Transverse colon (tissue), 4 donors: ENCODE data around the gene KLHDC10.

Experiments
- EP300 ChIP-seq: sonication (generic); formaldehyde crosslinking; IDR thresholded peaks from one replicate; pipeline ENCODE4 v1.6.1; 2017; ENCODE audit warnings: antibody characterized with exemption, low read depth
- POLR2A ChIP-seq: fragments of 450-650 bp; IDR thresholded peaks from one replicate; pipeline ENCODE4 v1.6.1; 2016; ENCODE audit warnings: antibody characterized with exemption, mild to moderate bottlenecking, moderate library complexity
- POLR2AphosphoS5 ChIP-seq, 3 donors: sonication (generic); formaldehyde crosslinking; IDR thresholded peaks; one replicate each; pipeline ENCODE4 v1.6.1; 2016; ENCODE audit warnings: antibody characterized with exemption in 3 of 3
- TF ChIP-seq, protein P1 (sequence below), 5 experiments: fragments of 200-600 bp in 3 of 5; fragments of 450-650 bp in 2 of 5; sonication (generic) in 3 of 5; IDR thresholded peaks; 1 replicate in 2 of 5; 2 replicates in 3 of 5; pipeline ENCODE4 v1.5.1; 2016 to 2017; ENCODE audit warnings: antibody characterized with exemption in 5 of 5, inconsistent platforms in 3 of 5, mild to moderate bottlenecking in 2 of 5, moderate library complexity in 1 of 5

DNA sequence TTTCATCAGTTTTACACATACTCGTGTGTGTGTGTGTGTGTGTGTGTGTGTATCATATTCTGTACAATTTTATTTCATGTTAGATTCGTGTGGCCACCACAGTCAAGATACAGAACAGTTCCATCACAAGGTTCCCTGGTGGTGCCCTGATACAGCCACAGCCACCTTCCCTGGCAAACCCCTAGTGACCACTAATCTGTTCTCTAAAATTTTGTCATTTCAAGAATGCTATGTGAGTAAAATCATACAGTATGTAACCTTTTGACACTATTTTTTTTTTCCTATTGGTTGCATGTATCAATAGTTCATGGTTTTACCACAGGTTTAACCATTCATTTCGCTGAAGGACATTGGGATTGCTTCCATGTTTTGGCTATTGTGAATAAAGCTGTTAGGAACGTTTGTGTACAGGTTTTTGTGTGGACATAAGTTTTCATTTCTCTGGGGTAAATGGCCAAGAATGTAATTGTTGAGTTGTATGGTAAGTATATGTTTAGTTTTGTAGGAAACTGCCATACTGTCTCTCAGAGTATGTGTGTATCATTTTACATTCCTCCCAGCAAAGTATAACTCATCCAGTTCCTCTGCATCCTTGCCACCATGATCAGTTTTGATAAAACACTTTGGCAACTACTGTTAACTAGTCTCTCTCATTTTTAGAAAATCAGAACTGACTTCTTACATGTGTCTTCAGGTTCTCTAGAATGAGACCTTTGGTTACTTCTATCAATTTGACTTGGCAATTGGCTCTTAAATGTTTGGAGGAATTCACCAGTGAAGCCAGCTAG, 20.6 kb downstream of the KLHDC10 start:
- TF ChIP-seq POLR2AphosphoS5 (IDR thresholded peaks at IDR 0.05): no peak
- TF ChIP-seq, protein P1, sequence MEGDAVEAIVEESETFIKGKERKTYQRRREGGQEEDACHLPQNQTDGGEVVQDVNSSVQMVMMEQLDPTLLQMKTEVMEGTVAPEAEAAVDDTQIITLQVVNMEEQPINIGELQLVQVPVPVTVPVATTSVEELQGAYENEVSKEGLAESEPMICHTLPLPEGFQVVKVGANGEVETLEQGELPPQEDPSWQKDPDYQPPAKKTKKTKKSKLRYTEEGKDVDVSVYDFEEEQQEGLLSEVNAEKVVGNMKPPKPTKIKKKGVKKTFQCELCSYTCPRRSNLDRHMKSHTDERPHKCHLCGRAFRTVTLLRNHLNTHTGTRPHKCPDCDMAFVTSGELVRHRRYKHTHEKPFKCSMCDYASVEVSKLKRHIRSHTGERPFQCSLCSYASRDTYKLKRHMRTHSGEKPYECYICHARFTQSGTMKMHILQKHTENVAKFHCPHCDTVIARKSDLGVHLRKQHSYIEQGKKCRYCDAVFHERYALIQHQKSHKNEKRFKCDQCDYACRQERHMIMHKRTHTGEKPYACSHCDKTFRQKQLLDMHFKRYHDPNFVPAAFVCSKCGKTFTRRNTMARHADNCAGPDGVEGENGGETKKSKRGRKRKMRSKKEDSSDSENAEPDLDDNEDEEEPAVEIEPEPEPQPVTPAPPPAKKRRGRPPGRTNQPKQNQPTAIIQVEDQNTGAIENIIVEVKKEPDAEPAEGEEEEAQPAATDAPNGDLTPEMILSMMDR (IDR thresholded peaks at IDR 0.05): no peak
- TF ChIP-seq EP300: no peak
- TF ChIP-seq POLR2A: no peak
